SKM-1 treated with dmso at 0.1 percent for 144 hours (cell line): ENCODE measurements around the gene ELF3.
"Not testable (repeated sequence)": the region's sequence is repeated elsewhere in the genome, so short reads cannot be mapped to it uniquely, and the experiment has no call there.

Experiments
- DNase-seq: peaks from one replicate; lab custom pipeline; 2025; ENCODE audit not compliant: unreplicated experiment; lab: John Stamatoyannopoulos, UW

ELF3 gene

GRCh38 chr1:202063093-202063492, 52.7 kb downstream of the ELF3 start:
- DNase-seq = no peak

- DNase-seq = not testable (repeated sequence)
Observed at GRCh38 chr1:202064889-202065312, 54.5 kb downstream of the ELF3 start.
